DND-41 (cell line): ENCODE data around the gene SEC24D.
A peak's percentile ranks its signal among the peaks of the same experiment; 100 is the strongest.

ENCODE experiments used
- ATAC-seq: fragments of 200-7000 bp; cut with Tn5 transposase; 3 replicates; pipeline ENCODE4 v1.9.1; 2021; ENCODE audit warnings: low read depth; ENCODE audit not compliant: insufficient read depth
- DNase-seq: peaks from one replicate; pipeline ENCODE4 v3.0.0-alpha.2; 2020
- H2AFZ ChIP-seq: 2 replicates; pipeline ENCODE4 v1.6.0; 2012; ENCODE audit warnings: low read depth, low read length
- H3K27ac ChIP-seq: 2 replicates; pipeline ENCODE4 v1.5.1; 2012; ENCODE audit warnings: low read length, inconsistent platforms
- H3K27me3 ChIP-seq: fragments of 200-600 bp; sonication (generic); 2 replicates; pipeline ENCODE4 v1.6.0; 2012; ENCODE audit warnings: low read length, mild to moderate bottlenecking, inconsistent platforms; ENCODE audit not compliant: insufficient read depth, poor library complexity
- H3K36me3 ChIP-seq: 2 replicates; pipeline ENCODE4 v1.5.1; 2012; ENCODE audit warnings: low read length, inconsistent platforms; ENCODE audit not compliant: insufficient read depth
- H3K4me1 ChIP-seq: 2 replicates; pipeline ENCODE4 v1.5.1; 2012; ENCODE audit warnings: mild to moderate bottlenecking, low read length; ENCODE audit not compliant: insufficient read depth
- H3K4me2 ChIP-seq: 2 replicates; pipeline ENCODE4 v1.6.0; 2012; ENCODE audit warnings: mild to moderate bottlenecking, moderate library complexity, low read length, inconsistent platforms; ENCODE audit not compliant: insufficient read depth
- H3K4me3 ChIP-seq, 2 experiments: fragments of 200-600 bp in 1 of 2; shearing (Covaris generic) in 1 of 2; 2 replicates each; pipeline ENCODE4 v1.5.1; 2012 to 2016; ENCODE audit warnings: inconsistent platforms in 2 of 2, low read length in 2 of 2, mild to moderate bottlenecking in 2 of 2, low read depth in 1 of 2, moderate library complexity in 1 of 2
- H3K79me2 ChIP-seq: 2 replicates; pipeline ENCODE4 v1.6.0; 2012; ENCODE audit warnings: low read length, inconsistent platforms; ENCODE audit not compliant: insufficient read depth
- H3K9ac ChIP-seq: 2 replicates; pipeline ENCODE4 v1.6.0; 2012; ENCODE audit warnings: low read depth, mild to moderate bottlenecking, inconsistent platforms, low read length, moderate library complexity
- H3K9me3 ChIP-seq: 2 replicates; pipeline ENCODE4 v1.5.1; 2012; ENCODE audit warnings: low read length, moderate library complexity, mild to moderate bottlenecking, inconsistent platforms; ENCODE audit not compliant: insufficient read depth, severe bottlenecking
- H4K20me1 ChIP-seq: 2 replicates; pipeline ENCODE4 v1.6.0; 2012; ENCODE audit warnings: low read length; ENCODE audit not compliant: insufficient read depth
- CTCF ChIP-seq: IDR thresholded peaks from 2 replicates; pipeline ENCODE4 v1.5.1; 2012; ENCODE audit warnings: borderline replicate concordance, low read length, moderate library complexity, mild to moderate bottlenecking; ENCODE audit not compliant: poor library complexity, severe bottlenecking; ENCODE audit errors: extremely low read depth
- EZH2 ChIP-seq: IDR thresholded peaks from 3 replicates; pipeline ENCODE4 v1.6.1; 2012; ENCODE audit warnings: borderline replicate concordance, low read depth, mild to moderate bottlenecking, moderate library complexity, low read length, inconsistent platforms; ENCODE audit not compliant: severe bottlenecking

The SEC24D gene

GRCh38 chr4:118837121-118837507 lies 1.2 kb upstream of the SEC24D start:
- DNase-seq, result no peak
- Histone ChIP-seq H3K9me3 (no peaks in the 10 kb centered on the region), H3K4me3 (no peak overlapping the region), H4K20me1 (no peaks in the 10 kb centered on the region), H3K4me2 (peak overlapping the region; percentile 83; the same call in 1 of the 2 replicates), H3K27ac (no peak overlapping the region), H3K27me3 (no peaks in the 10 kb centered on the region), H3K79me2 (peaks cover 23% of the 10 kb centered on the region), H3K36me3 (peaks cover 13% of the 10 kb centered on the region), H3K9ac (no peak overlapping the region), H3K4me1 (peaks cover 28% of the 10 kb centered on the region), H2AFZ (peak overlapping the region; percentile 96)
- no peak for TF ChIP-seq CTCF
- TF ChIP-seq EZH2, result no peak
- no peak for ATAC-seq

DNA sequence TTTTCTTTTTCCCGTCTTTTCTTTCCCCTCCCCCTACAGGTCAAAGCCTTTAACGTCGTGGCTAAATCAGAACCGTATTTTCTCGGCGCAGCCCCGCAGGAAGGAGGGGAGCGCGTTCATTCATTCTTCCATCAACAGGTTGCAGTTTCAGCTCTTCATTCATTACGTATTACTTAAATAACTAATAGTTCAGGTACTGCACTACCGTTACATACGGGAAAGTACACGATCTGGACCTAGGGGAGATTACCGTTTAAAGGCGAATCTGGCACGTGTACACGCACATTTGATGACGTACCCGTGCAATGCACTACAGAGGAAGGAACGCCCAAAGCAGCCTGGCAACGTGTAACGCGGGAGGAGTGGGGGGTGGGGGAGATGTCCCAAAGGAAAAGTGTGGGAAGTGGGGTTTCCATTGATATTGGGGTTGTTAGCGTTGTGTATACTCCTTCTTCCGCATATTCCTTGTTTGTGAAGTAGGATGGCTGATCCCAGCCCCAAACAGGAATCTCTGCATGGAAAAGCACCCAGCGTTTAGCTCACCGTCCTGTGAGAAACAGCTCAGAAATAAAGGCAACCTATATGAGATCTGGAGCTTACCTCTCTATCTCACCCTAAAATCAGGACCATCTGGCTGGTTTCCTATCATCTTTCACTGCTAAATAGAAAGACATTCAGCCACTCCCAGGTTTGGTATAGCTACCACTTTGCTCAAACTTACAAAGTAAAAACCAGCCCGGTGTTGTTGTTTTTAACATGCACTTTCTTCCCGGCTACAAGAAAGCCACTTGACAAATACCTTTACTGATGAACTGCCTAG lies 585 bp upstream of the SEC24D start:
- H3K36me3 ChIP-seq, result peaks cover 19% of the 10 kb centered on the region
- H2AFZ ChIP-seq, result peak overlapping the region; percentile 96
- H3K9ac ChIP-seq, result peak overlapping the region; percentile 76
- H3K27ac ChIP-seq, result peak overlapping the region; percentile 69
- DNase-seq, result peak; percentile 57
- H3K27me3 ChIP-seq, result no peaks in the 10 kb centered on the region
- H3K9me3 ChIP-seq, result no peaks in the 10 kb centered on the region
- H3K79me2 ChIP-seq, result peaks cover 23% of the 10 kb centered on the region
- peak overlapping the region; percentile 83 for H3K4me2 ChIP-seq
- ATAC-seq, result peak; percentile 62
- TF ChIP-seq EZH2, result no peak
- TF ChIP-seq CTCF, result peak; percentile 10
- H4K20me1 ChIP-seq, result no peaks in the 10 kb centered on the region
- H3K4me3 ChIP-seq, result peak overlapping the region; percentile 38 to 65; a peak in 3 of 4 replicates
- H3K4me1 ChIP-seq, result peaks cover 28% of the 10 kb centered on the region

DNA sequence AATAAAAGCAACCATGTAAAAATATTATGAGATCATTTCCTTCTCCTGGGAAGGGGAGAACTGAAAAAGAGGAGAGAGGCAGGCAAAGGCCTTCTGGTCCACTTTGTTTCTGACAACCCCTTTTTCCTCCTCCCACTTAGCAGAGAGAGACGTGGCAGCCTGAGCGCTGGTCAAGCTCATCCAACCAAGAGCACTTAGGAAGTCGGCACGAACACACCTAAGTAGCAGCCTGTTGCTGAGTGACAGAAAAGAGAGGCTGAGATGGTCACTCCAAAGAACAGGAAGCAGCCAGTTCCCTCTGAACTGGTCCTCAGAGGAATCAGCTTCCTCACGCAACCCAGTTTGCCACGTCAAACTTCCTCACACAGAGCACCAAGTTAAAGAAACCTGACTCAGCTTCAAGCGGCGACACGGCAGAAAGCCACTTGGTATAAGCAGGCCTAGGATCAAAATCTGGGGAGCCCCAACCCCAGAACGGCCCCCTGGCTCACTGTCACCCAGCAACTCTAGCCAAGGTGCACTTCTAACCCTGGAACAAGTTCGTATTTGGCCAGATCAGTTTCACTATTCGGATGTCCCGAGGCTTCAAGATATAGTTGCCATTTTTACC lies 861 bp downstream of the SEC24D start:
- Histone ChIP-seq H3K4me1 (peaks cover 28% of the 10 kb centered on the region), H3K4me3 (peak overlapping the region; percentile 38 to 65; a peak in 3 of 4 replicates), H3K27ac (peak overlapping the region; percentile 34), H3K79me2 (peaks cover 26% of the 10 kb centered on the region), H2AFZ (peak overlapping the region; percentile 96), H3K36me3 (peaks cover 30% of the 10 kb centered on the region), H4K20me1 (no peaks in the 10 kb centered on the region), H3K4me2 (peak overlapping the region; percentile 83), H3K27me3 (no peaks in the 10 kb centered on the region), H3K9me3 (no peaks in the 10 kb centered on the region), H3K9ac (peak overlapping the region; percentile 76)
- TF ChIP-seq EZH2 (no peak), CTCF (no peak)
- DNase-seq, result peak; percentile 42
- peak; percentile 55 for ATAC-seq
